Nucleus accumbens (tissue), 56 donors: ENCODE measurements around the gene TMC7.
A peak's percentile ranks its signal among the peaks of the same experiment; 100 is the strongest.

Source experiments
- DNase-seq, 56 donors: peaks; one replicate each; lab custom pipeline; 2025; lab: John Stamatoyannopoulos, UW

The TMC7 gene

GRCh38 chr16:19020689-19021088 lies 37.0 kb downstream of the TMC7 start:
- no peak for DNase-seq

- no peak for DNase-seq
These were observed 38.0 kb downstream of the TMC7 start for GRCh38 chr16:19021747-19022146.

GRCh38 chr16:19027416-19027815 lies 43.7 kb downstream of the TMC7 start:
- DNase-seq: no peak

GRCh38 chr16:19029980-19030379 lies 46.2 kb downstream of the TMC7 start:
- no peak for DNase-seq

GRCh38 chr16:19031738-19032137 lies 48.0 kb downstream of the TMC7 start:
- DNase-seq: no peak

GRCh38 chr16:19033761-19034160 lies 50.0 kb downstream of the TMC7 start:
- no peak for DNase-seq

GRCh38 chr16:19040400-19040799 lies 56.7 kb downstream of the TMC7 start:
- no peak for DNase-seq

GRCh38 chr16:19044769-19045168 lies 61.0 kb downstream of the TMC7 start:
- no peak for DNase-seq

- DNase-seq: no peak
These were observed 62.3 kb downstream of the TMC7 start for GRCh38 chr16:19046062-19046461.

GRCh38 chr16:19062706-19063105 lies 79.0 kb downstream of the TMC7 start:
- no peak for DNase-seq

GRCh38 chr16:19066988-19067348 lies 83.2 kb downstream of the TMC7 start:
- peak in 4 of 56 donors; percentile 5 to 22 (median 16) for DNase-seq

GRCh38 chr16:19067349-19068236 lies 83.9 kb downstream of the TMC7 start, which contains the start of gene COQ7:
Gene COQ7, plus strand, starts transcription at chr16:19067614. Its CDS starts 51 bp downstream, at chr16:19067665.
- peak; percentile 75 to 99 (median 96) for DNase-seq

- peak in 3 of 56 donors; percentile 30 to 49 (median 35) for DNase-seq
These were observed 84.6 kb downstream of the TMC7 start for GRCh38 chr16:19068237-19068815.

GRCh38 chr16:19071811-19072777 lies 88.4 kb downstream of the TMC7 start:
- DNase-seq: peak in 41 of 56 donors; percentile 1 to 71 (median 18)

GRCh38 chr16:19073344-19073743 lies 89.6 kb downstream of the TMC7 start:
- DNase-seq: no peak

- no peak for DNase-seq
These were observed 90.1 kb downstream of the TMC7 start for GRCh38 chr16:19073863-19074262.

GRCh38 chr16:19075511-19075910 lies 91.8 kb downstream of the TMC7 start:
- DNase-seq: no peak

GRCh38 chr16:19077879-19078278 lies 94.1 kb downstream of the TMC7 start:
- no peak for DNase-seq

- DNase-seq: no peak
These were observed 99.9 kb downstream of the TMC7 start for GRCh38 chr16:19083670-19084069.

GRCh38 chr16:19084139-19084538 lies 100.4 kb downstream of the TMC7 start:
- no peak for DNase-seq

- no peak for DNase-seq
These were observed 101.1 kb downstream of the TMC7 start for GRCh38 chr16:19084879-19085278.
